WERI-Rb-1 (cell line): ENCODE measurements around the gene FAM209A.
A peak's percentile ranks its signal among the peaks of the same experiment; 100 is the strongest.

Source experiments
- DNase-seq: peaks from one replicate; pipeline ENCODE4 v3.0.0-alpha.2; 2020
- H3K27ac ChIP-seq: fragments of 250-450 bp; sonication (Bioruptor Pico); 2 replicates; pipeline ENCODE4 v1.5.1; 2020; ENCODE audit warnings: mild to moderate bottlenecking, moderate library complexity
- H3K27me3 ChIP-seq: fragments of 250-450 bp; sonication (Bioruptor Pico); 2 replicates; pipeline ENCODE4 v1.5.1; 2021; ENCODE audit warnings: mild to moderate bottlenecking, low read depth, moderate library complexity; ENCODE audit not compliant: insufficient read depth, severe bottlenecking
- H3K36me3 ChIP-seq: fragments of 250-450 bp; sonication (Bioruptor Pico); 2 replicates; pipeline ENCODE4 v1.5.1; 2020; ENCODE audit warnings: mild to moderate bottlenecking, moderate library complexity
- H3K4me3 ChIP-seq: 2 replicates; pipeline ENCODE4 v1.5.1; 2011; ENCODE audit warnings: low read depth, mild to moderate bottlenecking, control low read depth, low read length
- H3K9me3 ChIP-seq: fragments of 250-450 bp; sonication (Bioruptor Pico); 2 replicates; pipeline ENCODE4 v1.5.1; 2021; ENCODE audit warnings: mild to moderate bottlenecking, moderate library complexity; ENCODE audit not compliant: severe bottlenecking
- TF ChIP-seq, protein P1 (sequence below): IDR thresholded peaks from 2 replicates; pipeline ENCODE4 v1.5.1; 2011; ENCODE audit warnings: low read depth, mild to moderate bottlenecking, control low read depth, inconsistent platforms, low read length

Gene FAM209A

GRCh38 chr20:56566621-56567020 is 42.1 kb downstream of the FAM209A start:
- H3K36me3 ChIP-seq = no peaks in the 10 kb centered on the region
- no peak for DNase-seq
- H3K27me3 ChIP-seq = no peaks in the 10 kb centered on the region
- H3K4me3 ChIP-seq = no peak overlapping the region
- H3K9me3 ChIP-seq = no peaks in the 10 kb centered on the region
- H3K27ac ChIP-seq = no peak overlapping the region
- TF ChIP-seq, protein P1, sequence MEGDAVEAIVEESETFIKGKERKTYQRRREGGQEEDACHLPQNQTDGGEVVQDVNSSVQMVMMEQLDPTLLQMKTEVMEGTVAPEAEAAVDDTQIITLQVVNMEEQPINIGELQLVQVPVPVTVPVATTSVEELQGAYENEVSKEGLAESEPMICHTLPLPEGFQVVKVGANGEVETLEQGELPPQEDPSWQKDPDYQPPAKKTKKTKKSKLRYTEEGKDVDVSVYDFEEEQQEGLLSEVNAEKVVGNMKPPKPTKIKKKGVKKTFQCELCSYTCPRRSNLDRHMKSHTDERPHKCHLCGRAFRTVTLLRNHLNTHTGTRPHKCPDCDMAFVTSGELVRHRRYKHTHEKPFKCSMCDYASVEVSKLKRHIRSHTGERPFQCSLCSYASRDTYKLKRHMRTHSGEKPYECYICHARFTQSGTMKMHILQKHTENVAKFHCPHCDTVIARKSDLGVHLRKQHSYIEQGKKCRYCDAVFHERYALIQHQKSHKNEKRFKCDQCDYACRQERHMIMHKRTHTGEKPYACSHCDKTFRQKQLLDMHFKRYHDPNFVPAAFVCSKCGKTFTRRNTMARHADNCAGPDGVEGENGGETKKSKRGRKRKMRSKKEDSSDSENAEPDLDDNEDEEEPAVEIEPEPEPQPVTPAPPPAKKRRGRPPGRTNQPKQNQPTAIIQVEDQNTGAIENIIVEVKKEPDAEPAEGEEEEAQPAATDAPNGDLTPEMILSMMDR = no peak

DNA sequence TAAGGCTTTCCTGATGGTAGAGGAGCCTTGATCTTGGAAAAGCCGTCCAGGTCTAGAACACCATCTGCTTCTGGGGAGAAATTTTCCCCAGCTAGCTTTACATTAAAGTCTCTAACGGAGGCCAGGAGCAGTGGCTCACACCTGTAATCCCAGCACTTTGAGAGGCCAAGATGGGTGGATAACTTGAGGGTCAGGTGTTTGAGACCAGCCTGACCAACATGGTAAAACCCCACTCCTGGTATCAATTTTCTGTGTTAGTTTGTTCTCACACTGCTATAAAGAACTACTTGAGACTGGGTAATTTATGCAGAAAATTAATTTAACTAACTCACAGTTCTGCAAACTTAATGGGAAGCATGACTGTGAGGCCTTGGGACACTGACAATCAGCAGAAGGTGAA is 46.3 kb downstream of the FAM209A start:
- Histone ChIP-seq H3K36me3 (no peaks in the 10 kb centered on the region), H3K9me3 (no peaks in the 10 kb centered on the region)

DNA sequence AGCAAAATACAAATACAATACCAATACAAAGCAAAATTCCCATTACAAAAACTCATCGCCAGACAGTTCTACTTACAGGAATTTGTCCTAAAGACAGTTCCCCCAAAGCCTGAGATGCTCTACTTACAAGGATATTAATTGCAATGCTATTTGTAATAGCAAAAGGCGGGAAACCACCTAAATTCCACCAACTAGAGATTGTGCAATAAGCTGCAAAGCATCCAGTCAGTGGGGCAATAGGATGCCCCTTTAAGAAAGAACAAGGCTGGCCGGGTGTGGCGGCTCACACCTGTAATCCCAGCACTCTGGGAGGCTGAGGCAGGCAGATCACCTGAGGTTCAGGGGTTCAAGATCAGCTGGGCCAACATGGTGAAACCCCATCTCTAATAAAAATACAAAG is 47.6 kb downstream of the FAM209A start:
- no peaks in the 10 kb centered on the region for H3K9me3 ChIP-seq
- H3K27me3 ChIP-seq = no peaks in the 10 kb centered on the region
- no peaks in the 10 kb centered on the region for H3K36me3 ChIP-seq
- no peak for DNase-seq
- TF ChIP-seq, protein P1 = no peak
- H3K27ac ChIP-seq = no peak overlapping the region
- H3K4me3 ChIP-seq = no peak overlapping the region

More for the DNA sequence above, 46.3 kb downstream of the FAM209A start:
- H3K27me3 ChIP-seq = no peaks in the 10 kb centered on the region
- TF ChIP-seq, protein P1 = no peak
- DNase-seq = no peak
- H3K4me3 ChIP-seq = no peak overlapping the region
- no peak overlapping the region for H3K27ac ChIP-seq

- Histone ChIP-seq H3K36me3 (no peaks in the 10 kb centered on the region), H3K27me3 (peaks cover 7% of the 10 kb centered on the region), H3K9me3 (no peaks in the 10 kb centered on the region), H3K4me3 (no peak overlapping the region), H3K27ac (peak overlapping the region; percentile 74)
- TF ChIP-seq, protein P1 = no peak
- peak; percentile 79 for DNase-seq
Measured at GRCh38 chr20:56573986-56574385, 49.4 kb downstream of the FAM209A start.

DNA sequence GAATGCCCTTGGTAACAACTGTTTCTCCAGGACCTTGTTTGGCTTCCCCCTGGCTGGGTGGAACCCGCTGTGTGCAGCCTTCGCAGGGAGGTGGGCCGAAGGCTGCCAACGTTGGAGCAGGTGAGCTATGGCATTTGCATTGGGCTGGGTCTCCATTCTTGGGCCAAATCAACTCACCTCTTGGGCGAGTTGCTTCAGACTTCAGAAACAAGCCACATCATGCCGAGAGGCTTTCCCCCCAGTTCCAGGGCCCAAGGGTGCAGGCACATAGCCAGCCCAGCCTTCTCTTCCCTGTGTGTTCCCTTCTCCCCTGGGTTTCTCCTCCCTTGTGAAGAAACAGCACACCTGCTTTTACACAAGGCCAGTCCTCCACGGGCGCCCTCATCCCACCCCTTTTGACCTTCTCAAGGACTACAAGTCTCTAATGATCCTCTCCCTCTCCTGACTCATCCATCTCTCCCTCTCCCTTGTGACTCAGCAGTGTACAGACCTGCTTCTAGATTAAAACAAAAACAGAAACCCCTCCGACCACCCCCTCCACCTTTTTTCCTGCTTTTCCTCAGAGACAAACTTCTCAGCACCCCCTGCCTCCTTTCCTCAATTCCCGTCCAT is 50.1 kb downstream of the FAM209A start:
- H3K4me3 ChIP-seq = no peak overlapping the region
- H3K36me3 ChIP-seq = no peaks in the 10 kb centered on the region
- no peaks in the 10 kb centered on the region for H3K9me3 ChIP-seq
- TF ChIP-seq, protein P1 = no peak
- H3K27me3 ChIP-seq = peaks cover 13% of the 10 kb centered on the region
- DNase-seq = peak; percentile 13
- H3K27ac ChIP-seq = peak overlapping the region; percentile 74

DNA sequence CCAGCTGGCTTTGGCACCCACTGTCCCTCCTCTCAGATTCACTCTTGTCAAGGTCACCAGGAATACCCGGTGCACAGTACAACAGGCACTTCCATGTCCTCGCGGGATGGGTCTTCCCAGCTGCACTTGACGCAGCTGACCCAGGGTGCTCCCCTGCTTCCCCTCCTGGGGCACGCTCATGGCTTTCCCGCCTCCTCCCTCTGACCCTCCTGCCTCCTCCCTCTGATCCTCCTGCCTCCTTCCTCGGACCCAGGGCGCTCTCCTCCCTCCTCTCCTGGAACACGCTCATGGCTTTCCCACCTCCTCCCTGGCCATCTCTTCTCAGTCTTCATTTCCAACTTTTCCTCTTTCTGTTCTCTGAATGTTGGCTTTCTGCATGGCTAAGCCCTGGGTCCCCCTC is 50.6 kb downstream of the FAM209A start:
- Histone ChIP-seq H3K27me3 (peaks cover 13% of the 10 kb centered on the region), H3K9me3 (no peaks in the 10 kb centered on the region), H3K27ac (no peak overlapping the region; the same call in 1 of the 2 replicates), H3K4me3 (no peak overlapping the region), H3K36me3 (no peaks in the 10 kb centered on the region)
- DNase-seq = no peak
- TF ChIP-seq, protein P1 = no peak
